Liver (tissue), 9 donors: ENCODE results near the gene CSF2. TPM values are rescaled to one million over a fixed set of nuclear protein-coding genes. Genes with fewer than 3 reads are reported as not detected.

ENCODE experiments used
- DNase-seq: peaks from one replicate; pipeline ENCODE4 v3.0.0-alpha.2; 2017; ENCODE audit warnings: low spot score
- H3K27ac ChIP-seq, 2 donors: one replicate each; pipeline ENCODE4 v1.7.0; 2013; ENCODE audit warnings: inconsistent platforms in 2 of 2, low read length in 2 of 2, control low read depth in 1 of 2, low read depth in 1 of 2, mild to moderate bottlenecking in 1 of 2
- H3K27me3 ChIP-seq, 4 donors: one replicate each; pipeline versions ENCODE4 v1.6.1 to v1.7.0; 2013; ENCODE audit warnings: low read length in 3 of 4, inconsistent platforms in 1 of 4, mild to moderate bottlenecking in 1 of 4, moderate library complexity in 1 of 4; ENCODE audit not compliant: control insufficient read depth in 4 of 4, insufficient read depth in 4 of 4
- H3K36me3 ChIP-seq, 4 donors: one replicate each; pipeline versions ENCODE4 v1.6.1 to v1.7.0; 2013; ENCODE audit warnings: low read length in 3 of 4, mild to moderate bottlenecking in 3 of 4, low read depth in 1 of 4, moderate library complexity in 1 of 4; ENCODE audit not compliant: control insufficient read depth in 4 of 4, insufficient read depth in 3 of 4
- H3K4me1 ChIP-seq, 4 donors: one replicate each; pipeline versions ENCODE4 v1.6.1 to v1.7.0; 2013; ENCODE audit warnings: low read length in 3 of 4, mild to moderate bottlenecking in 3 of 4, moderate library complexity in 1 of 4; ENCODE audit not compliant: control insufficient read depth in 4 of 4, insufficient read depth in 4 of 4
- H3K4me3 ChIP-seq, 3 donors: one replicate each; pipeline versions ENCODE4 v1.6.1 to v1.7.0; 2013; ENCODE audit warnings: low read length in 3 of 3, control low read depth in 1 of 3, low read depth in 1 of 3, mild to moderate bottlenecking in 1 of 3
- H3K9ac ChIP-seq, 2 donors: one replicate each; pipeline ENCODE4 v1.7.0; 2013; ENCODE audit warnings: low read length in 2 of 2, mild to moderate bottlenecking in 2 of 2, moderate library complexity in 2 of 2, control low read depth in 1 of 2, low read depth in 1 of 2
- H3K9me3 ChIP-seq, 4 donors: one replicate each; pipeline versions ENCODE4 v1.6.1 to v1.7.0; 2013; ENCODE audit warnings: low read length in 3 of 4; ENCODE audit not compliant: control insufficient read depth in 4 of 4
- FOXA1 ChIP-seq: IDR thresholded peaks from 2 replicates; pipeline ENCODE4 v1.6.1; 2016; ENCODE audit warnings: antibody characterized with exemption
- FOXA2 ChIP-seq: IDR thresholded peaks from 2 replicates; pipeline ENCODE4 v1.6.1; 2016; ENCODE audit warnings: antibody characterized with exemption
- GABPA ChIP-seq, 2 donors: IDR thresholded peaks in 1 of 2; conservative IDR thresholded peaks in 1 of 2; 2 replicates each; pipeline ENCODE4 v1.6.1; 2016; ENCODE audit warnings: antibody characterized with exemption in 2 of 2, mild to moderate bottlenecking in 1 of 2, moderate library complexity in 1 of 2
- HNF4A ChIP-seq, 2 donors: conservative IDR thresholded peaks; 2 replicates each; pipeline ENCODE4 v1.6.1; 2016; ENCODE audit warnings: antibody characterized with exemption in 2 of 2, mild to moderate bottlenecking in 2 of 2
- HNF4G ChIP-seq: IDR thresholded peaks from 2 replicates; pipeline ENCODE4 v1.6.1; 2016; ENCODE audit warnings: antibody characterized with exemption
- JUND ChIP-seq, 2 donors: IDR thresholded peaks; 2 replicates each; pipeline ENCODE4 v1.6.1; 2016; ENCODE audit warnings: antibody characterized with exemption in 2 of 2
- NR2F2 ChIP-seq: IDR thresholded peaks from 2 replicates; pipeline ENCODE4 v1.6.1; 2016; ENCODE audit warnings: antibody characterized with exemption
- RAD21 ChIP-seq, 2 donors: IDR thresholded peaks; 2 replicates each; pipeline ENCODE4 v1.6.1; 2016; ENCODE audit warnings: antibody characterized with exemption in 2 of 2, mild to moderate bottlenecking in 2 of 2
- RXRA ChIP-seq, 2 donors: IDR thresholded peaks; 2 replicates each; pipeline ENCODE4 v1.6.1; 2017 to 2018; ENCODE audit warnings: antibody characterized with exemption in 2 of 2, mild to moderate bottlenecking in 1 of 2
- SP1 ChIP-seq: IDR thresholded peaks from 2 replicates; pipeline ENCODE4 v1.6.1; 2018; ENCODE audit warnings: antibody characterized with exemption, mild to moderate bottlenecking
- TAF1 ChIP-seq: conservative IDR thresholded peaks from 2 replicates; pipeline ENCODE4 v1.6.1; 2016; ENCODE audit warnings: antibody characterized with exemption, mild to moderate bottlenecking
- YY1 ChIP-seq: IDR thresholded peaks from 2 replicates; pipeline ENCODE4 v1.6.1; 2016; ENCODE audit warnings: antibody characterized with exemption, mild to moderate bottlenecking
- WGBS: extraction: QIAGEN DNeasy Blood & Tissue Kit; methylation state at CpG from one replicate; pipeline ENCODE4 v1.1.7; 2013; 5-methylcytosine and 5-hydroxymethylcytosine counted together
- polyA plus RNA-seq, 2 donors: library from polyadenylated mRNA; stranded (reverse) in 1 of 2; unstranded in 1 of 2; fragments of 200-250 nt in 1 of 2; fragments of >200 nt in 1 of 2; fragmentation: Nextera tagmentation in 1 of 2; extraction: Ambion mirVana in 1 of 2; gene quantifications; one replicate each; pipeline versions ENCODE4 v1.2.1 to v1.2.3, GENCODE V29; 2013 to 2015
- total RNA-seq, 2 donors: library from RNA; depleted of rRNA; stranded (reverse); fragments of >200 nt; gene quantifications; one replicate each; pipeline ENCODE4 v1.2.3, GENCODE V29; 2014
- TF ChIP-seq, protein P1 (sequence below): fragments of 150-350 bp; IDR thresholded peaks from 2 replicates; pipeline ENCODE4 v1.5.1; 2017; ENCODE audit warnings: improper control_type of control experiment, low read depth, low read length; ENCODE audit not compliant: missing input control
- TF ChIP-seq, protein P2 (sequence below): IDR thresholded peaks from 2 replicates; pipeline ENCODE4 v1.6.1; 2016; ENCODE audit warnings: antibody characterized with exemption
- TF ChIP-seq, protein P3 (sequence below): IDR thresholded peaks from 2 replicates; pipeline ENCODE4 v1.6.1; 2016; ENCODE audit warnings: antibody characterized with exemption
- donor health status: healthy.
- donor health status: healthy.
- donor health status: healthy.
- donor health status: healthy.
- donor health status: healthy.

Gene CSF2
- total and polyA plus RNA-seq, 4 donors = not detected

DNA sequence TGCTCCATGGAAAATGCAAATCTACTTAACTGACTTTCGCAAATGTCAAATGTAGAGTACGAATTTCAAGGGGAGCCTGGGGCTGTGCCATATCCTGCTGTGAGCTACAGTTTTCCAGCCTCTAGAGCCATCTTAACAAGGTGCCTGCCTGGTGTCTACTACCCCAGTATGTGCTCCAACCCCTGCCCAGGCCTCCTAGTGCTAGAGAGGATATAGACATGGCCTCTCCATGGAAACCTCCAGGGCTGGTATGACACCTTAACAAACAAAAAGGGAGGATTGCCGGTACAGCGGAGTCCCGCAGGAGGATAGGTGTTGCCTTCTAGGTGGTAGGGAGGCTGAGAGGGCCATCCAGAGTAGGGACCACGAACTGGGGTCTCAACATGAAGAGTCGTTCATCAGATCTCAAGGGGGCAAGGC lies 26.7 kb upstream of the CSF2 start (continued):
- TF ChIP-seq HNF4G = no peak
- no peak for TF ChIP-seq HNF4A (conservative IDR thresholded peaks at IDR 0.05)
- TF ChIP-seq GABPA (IDR thresholded peaks at IDR 0.05 in 1 of 2, conservative IDR thresholded peaks at IDR 0.05 in 1 of 2) = no peak
- TF ChIP-seq YY1 = no peak
- TF ChIP-seq, protein P1, sequence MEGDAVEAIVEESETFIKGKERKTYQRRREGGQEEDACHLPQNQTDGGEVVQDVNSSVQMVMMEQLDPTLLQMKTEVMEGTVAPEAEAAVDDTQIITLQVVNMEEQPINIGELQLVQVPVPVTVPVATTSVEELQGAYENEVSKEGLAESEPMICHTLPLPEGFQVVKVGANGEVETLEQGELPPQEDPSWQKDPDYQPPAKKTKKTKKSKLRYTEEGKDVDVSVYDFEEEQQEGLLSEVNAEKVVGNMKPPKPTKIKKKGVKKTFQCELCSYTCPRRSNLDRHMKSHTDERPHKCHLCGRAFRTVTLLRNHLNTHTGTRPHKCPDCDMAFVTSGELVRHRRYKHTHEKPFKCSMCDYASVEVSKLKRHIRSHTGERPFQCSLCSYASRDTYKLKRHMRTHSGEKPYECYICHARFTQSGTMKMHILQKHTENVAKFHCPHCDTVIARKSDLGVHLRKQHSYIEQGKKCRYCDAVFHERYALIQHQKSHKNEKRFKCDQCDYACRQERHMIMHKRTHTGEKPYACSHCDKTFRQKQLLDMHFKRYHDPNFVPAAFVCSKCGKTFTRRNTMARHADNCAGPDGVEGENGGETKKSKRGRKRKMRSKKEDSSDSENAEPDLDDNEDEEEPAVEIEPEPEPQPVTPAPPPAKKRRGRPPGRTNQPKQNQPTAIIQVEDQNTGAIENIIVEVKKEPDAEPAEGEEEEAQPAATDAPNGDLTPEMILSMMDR = no peak

DNA sequence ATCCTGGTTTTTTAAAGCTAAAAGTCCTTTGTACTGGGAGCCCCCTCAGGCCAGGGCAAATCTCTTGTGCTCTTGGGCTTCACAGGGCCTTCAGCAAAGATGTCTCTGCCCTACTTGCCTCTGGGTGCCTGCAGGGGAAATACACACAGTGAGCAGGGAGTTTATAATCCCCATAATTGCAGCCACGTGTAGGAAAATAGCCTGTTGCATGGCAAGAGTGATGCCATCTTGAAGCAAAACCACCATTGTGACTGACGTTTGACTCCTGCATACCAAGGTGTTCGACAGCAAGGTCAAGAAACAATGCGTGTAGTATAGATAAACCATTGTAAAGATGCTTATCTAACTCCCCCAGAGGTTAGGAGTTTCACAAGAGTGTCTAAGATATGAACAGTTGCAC lies 24.5 kb upstream of the CSF2 start:
- DNase-seq = peak; percentile 22
- 68% methylated on average over 4 of the region's 4 CpGs for WGBS
- TF ChIP-seq FOXA2 (no peak), NR2F2 (no peak), SP1 (no peak), HNF4G (no peak), RAD21 (IDR thresholded peaks at IDR 0.05) (no peak)
- TF ChIP-seq, protein P2, sequence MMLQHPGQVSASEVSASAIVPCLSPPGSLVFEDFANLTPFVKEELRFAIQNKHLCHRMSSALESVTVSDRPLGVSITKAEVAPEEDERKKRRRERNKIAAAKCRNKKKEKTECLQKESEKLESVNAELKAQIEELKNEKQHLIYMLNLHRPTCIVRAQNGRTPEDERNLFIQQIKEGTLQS = no peak
- Histone ChIP-seq H3K9me3 (no peaks in the 10 kb centered on the region), H3K36me3 (no peaks in the 10 kb centered on the region), H3K27me3 (no peaks in the 10 kb centered on the region), H3K9ac (no peak overlapping the region), H3K4me3 (no peak overlapping the region), H3K27ac (no peak overlapping the region), H3K4me1 (no peaks in the 10 kb centered on the region)

DNA sequence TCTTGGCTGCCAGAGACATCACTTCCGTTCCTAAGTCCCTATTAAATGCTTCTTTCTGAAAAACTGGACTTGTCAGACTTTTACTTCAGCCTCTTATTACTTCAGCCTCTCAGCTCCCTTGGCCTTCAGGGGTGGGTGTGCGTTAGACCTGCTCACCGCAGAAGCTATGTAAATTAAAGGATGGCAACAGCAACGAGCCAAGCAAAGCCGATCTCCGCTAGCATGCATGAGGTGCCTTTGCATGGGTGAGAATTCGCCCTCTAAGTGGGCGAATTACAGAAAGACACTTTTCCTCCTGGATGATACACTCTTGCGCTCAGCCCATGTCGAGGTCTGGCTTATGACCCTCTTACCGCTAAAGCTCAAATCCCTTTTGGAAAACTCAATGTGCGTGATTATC lies 24.0 kb upstream of the CSF2 start:
- Histone ChIP-seq H3K9ac (no peak overlapping the region), H3K27me3 (no peaks in the 10 kb centered on the region), H3K9me3 (no peaks in the 10 kb centered on the region), H3K4me1 (no peaks in the 10 kb centered on the region), H3K27ac (no peak overlapping the region), H3K4me3 (no peak overlapping the region), H3K36me3 (no peaks in the 10 kb centered on the region)
- no peak for TF ChIP-seq GABPA (IDR thresholded peaks at IDR 0.05 in 1 of 2, conservative IDR thresholded peaks at IDR 0.05 in 1 of 2)
- no peak for TF ChIP-seq TAF1
- TF ChIP-seq, protein P2 = no peak
- no peak for TF ChIP-seq FOXA2
- TF ChIP-seq, protein P3, sequence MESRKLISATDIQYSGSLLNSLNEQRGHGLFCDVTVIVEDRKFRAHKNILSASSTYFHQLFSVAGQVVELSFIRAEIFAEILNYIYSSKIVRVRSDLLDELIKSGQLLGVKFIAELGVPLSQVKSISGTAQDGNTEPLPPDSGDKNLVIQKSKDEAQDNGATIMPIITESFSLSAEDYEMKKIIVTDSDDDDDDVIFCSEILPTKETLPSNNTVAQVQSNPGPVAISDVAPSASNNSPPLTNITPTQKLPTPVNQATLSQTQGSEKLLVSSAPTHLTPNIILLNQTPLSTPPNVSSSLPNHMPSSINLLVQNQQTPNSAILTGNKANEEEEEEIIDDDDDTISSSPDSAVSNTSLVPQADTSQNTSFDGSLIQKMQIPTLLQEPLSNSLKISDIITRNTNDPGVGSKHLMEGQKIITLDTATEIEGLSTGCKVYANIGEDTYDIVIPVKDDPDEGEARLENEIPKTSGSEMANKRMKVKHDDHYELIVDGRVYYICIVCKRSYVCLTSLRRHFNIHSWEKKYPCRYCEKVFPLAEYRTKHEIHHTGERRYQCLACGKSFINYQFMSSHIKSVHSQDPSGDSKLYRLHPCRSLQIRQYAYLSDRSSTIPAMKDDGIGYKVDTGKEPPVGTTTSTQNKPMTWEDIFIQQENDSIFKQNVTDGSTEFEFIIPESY = no peak
- peak; percentile 13 for DNase-seq
- WGBS = 95% methylated on average over 12 of the region's 12 CpGs

DNA sequence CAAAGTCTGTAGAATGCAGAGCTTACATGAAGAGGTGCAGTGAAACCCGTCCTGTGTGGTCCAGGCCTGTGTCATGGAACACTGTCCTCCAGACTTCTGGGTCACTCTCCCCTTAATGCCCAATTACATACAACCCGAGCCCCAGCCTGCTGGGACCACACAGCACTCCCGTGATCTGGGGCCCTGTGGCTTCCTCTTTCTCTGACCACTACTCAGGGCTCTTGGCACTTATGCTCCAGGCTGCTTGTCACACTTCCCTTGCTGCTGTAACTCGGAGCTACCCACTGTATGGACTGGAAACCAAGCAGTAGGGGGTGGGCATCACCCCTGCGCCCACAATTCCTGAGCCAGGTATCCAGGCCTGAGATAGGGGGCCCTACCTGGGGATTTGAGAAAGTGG lies 23.5 kb upstream of the CSF2 start:
- Histone ChIP-seq H3K9me3 (no peaks in the 10 kb centered on the region), H3K36me3 (no peaks in the 10 kb centered on the region), H3K4me1 (no peaks in the 10 kb centered on the region), H3K9ac (no peak overlapping the region), H3K27ac (no peak overlapping the region), H3K27me3 (no peaks in the 10 kb centered on the region), H3K4me3 (no peak overlapping the region)
- WGBS = 76% methylated on average over 5 of the region's 5 CpGs
- TF ChIP-seq TAF1 (no peak), NR2F2 (no peak), HNF4G (no peak), YY1 (no peak), FOXA1 (no peak), HNF4A (conservative IDR thresholded peaks at IDR 0.05) (no peak), RXRA (IDR thresholded peaks at IDR 0.05) (no peak), FOXA2 (no peak), GABPA (IDR thresholded peaks at IDR 0.05 in 1 of 2, conservative IDR thresholded peaks at IDR 0.05 in 1 of 2) (no peak), JUND (IDR thresholded peaks at IDR 0.05) (no peak)
- TF ChIP-seq, protein P3 = no peak
- TF ChIP-seq, protein P1 = no peak
- TF ChIP-seq, protein P2 = no peak
- DNase-seq = peak; percentile 31
